Activated CD4-positive, alpha-beta T cell treated with anti-CD3 and anti-CD28 coated beads, Interleukin-2, amount 10 ng/mL, durations not matched to agents 7 days and 5 days (primary cell): ENCODE data around the gene NFIB. TPM values are rescaled to one million over a fixed set of nuclear protein-coding genes. Genes with fewer than 3 reads are reported as not detected.

Experiments used
- CTCF ChIA-PET: fragments of 350-600 bp; sonication (Branson Sonifier 250); formaldehyde crosslinking; loops from one replicate; lab custom pipeline; 2021; ENCODE audit warnings: antibody characterized with exemption; lab: Charles Lee
- POLR2A ChIA-PET: fragments of 350-600 bp; sonication (Branson Sonifier 250); formaldehyde crosslinking; loops from one replicate; lab custom pipeline; 2021; ENCODE audit warnings: antibody characterized with exemption; lab: Charles Lee
- DNase-seq: peaks from one replicate; pipeline ENCODE4 v3.0.0-alpha.2; 2020
- H3K27ac Mint-ChIP-seq: one replicate; pipeline ENCODE4 v1.8.0; 2021; ENCODE audit warnings: mild to moderate bottlenecking, moderate library complexity, mixed read lengths
- H3K27me3 Mint-ChIP-seq: one replicate; pipeline ENCODE4 v1.8.0; 2021; ENCODE audit warnings: mixed read lengths
- H3K36me3 Mint-ChIP-seq: one replicate; pipeline ENCODE4 v1.8.0; 2021; ENCODE audit warnings: low read depth, mixed read lengths
- H3K4me1 Mint-ChIP-seq: one replicate; pipeline ENCODE4 v1.8.0; 2021; ENCODE audit warnings: mixed read lengths
- H3K4me3 Mint-ChIP-seq: one replicate; pipeline ENCODE4 v1.8.0; 2021; ENCODE audit warnings: mild to moderate bottlenecking, moderate library complexity, mixed read lengths
- H3K9me3 Mint-ChIP-seq: one replicate; pipeline ENCODE4 v1.8.0; 2021; ENCODE audit warnings: mixed read lengths
- total RNA-seq, 2 experiments: library from RNA; stranded (reverse); gene quantifications; one replicate each; pipeline ENCODE4 v1.2.3, GENCODE V29; 2021

The NFIB gene
- total RNA-seq, 2 experiments from 2014 or later, result not detected

- Mint-ChIP-seq H3K27ac (no peak overlapping the region), H3K36me3 (no peaks in the 10 kb centered on the region), H3K4me1 (no peaks in the 10 kb centered on the region), H3K4me3 (no peak overlapping the region), H3K9me3 (no peaks in the 10 kb centered on the region), H3K27me3 (no peaks in the 10 kb centered on the region)
- ChIA-PET CTCF (no interaction called here), POLR2A (no interaction called here)
- no peak for DNase-seq
These were observed 103.5 kb downstream of the NFIB start for GRCh38 chr9:14210428-14210827.

GRCh38 chr9:14209399-14210345 is 104.3 kb downstream of the NFIB start:
- ChIA-PET POLR2A (no interaction called here), CTCF (no interaction called here)
- H3K4me1 Mint-ChIP-seq, result no peaks in the 10 kb centered on the region
- DNase-seq, result no peak
- H3K9me3 Mint-ChIP-seq, result no peaks in the 10 kb centered on the region
- no peaks in the 10 kb centered on the region for H3K36me3 Mint-ChIP-seq
- no peaks in the 10 kb centered on the region for H3K27me3 Mint-ChIP-seq
- H3K4me3 Mint-ChIP-seq, result no peak overlapping the region
- no peak overlapping the region for H3K27ac Mint-ChIP-seq

DNA sequence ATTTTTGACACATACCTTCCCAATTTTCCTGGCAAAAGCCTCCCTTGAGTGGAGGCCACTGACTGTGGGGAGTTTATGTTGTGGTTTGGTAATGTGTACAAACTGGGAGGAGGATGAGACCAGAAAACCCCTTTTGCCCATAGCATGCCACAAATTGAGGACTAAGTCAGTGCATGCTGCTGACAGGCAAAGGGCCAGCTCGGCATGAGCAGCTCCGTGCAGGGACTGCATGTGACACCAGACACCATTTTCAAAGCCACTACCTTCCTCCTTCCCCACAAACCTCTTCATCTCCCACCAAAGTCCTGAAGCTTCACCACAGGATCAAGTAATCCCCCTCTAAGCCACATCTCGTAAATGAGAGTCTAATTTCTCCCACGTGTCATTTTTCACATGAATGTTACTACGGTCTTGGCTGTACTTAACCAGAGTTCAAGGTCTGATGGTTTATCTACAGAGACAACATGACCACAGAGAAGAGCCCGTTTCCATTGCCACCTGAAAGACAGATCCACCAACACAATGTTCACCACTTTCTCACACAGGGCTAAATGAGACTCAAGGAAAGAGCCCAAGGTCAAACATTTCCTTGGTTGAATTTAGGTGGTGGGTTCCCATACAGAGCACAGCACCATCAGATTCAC is 106.5 kb downstream of the NFIB start:
- ChIA-PET POLR2A (no interaction called here), CTCF (no interaction called here)
- Mint-ChIP-seq H3K9me3 (no peaks in the 10 kb centered on the region), H3K4me3 (no peak overlapping the region), H3K27me3 (no peaks in the 10 kb centered on the region), H3K36me3 (no peaks in the 10 kb centered on the region), H3K4me1 (no peaks in the 10 kb centered on the region), H3K27ac (no peak overlapping the region)
- DNase-seq, result no peak

GRCh38 chr9:14205463-14205862 is 108.5 kb downstream of the NFIB start:
- no peaks in the 10 kb centered on the region for H3K27me3 Mint-ChIP-seq
- POLR2A ChIA-PET, result no interaction called here
- H3K27ac Mint-ChIP-seq, result no peak overlapping the region

GRCh38 chr9:14203356-14204056 is 110.4 kb downstream of the NFIB start:
- CTCF ChIA-PET, result no interaction called here
- H3K4me3 Mint-ChIP-seq, result no peak overlapping the region
- no peaks in the 10 kb centered on the region for H3K9me3 Mint-ChIP-seq
- POLR2A ChIA-PET, result no interaction called here
- no peak overlapping the region for H3K27ac Mint-ChIP-seq
- H3K4me1 Mint-ChIP-seq, result no peaks in the 10 kb centered on the region
- H3K27me3 Mint-ChIP-seq, result no peaks in the 10 kb centered on the region
- H3K36me3 Mint-ChIP-seq, result no peaks in the 10 kb centered on the region
- DNase-seq, result no peak

More at GRCh38 chr9:14205463-14205862, 108.5 kb downstream of the NFIB start:
- no peaks in the 10 kb centered on the region for H3K4me1 Mint-ChIP-seq
- no peaks in the 10 kb centered on the region for H3K9me3 Mint-ChIP-seq
- CTCF ChIA-PET, result no interaction called here
- no peaks in the 10 kb centered on the region for H3K36me3 Mint-ChIP-seq
- no peak overlapping the region for H3K4me3 Mint-ChIP-seq
- DNase-seq, result no peak

- DNase-seq, result no peak
- no peaks in the 10 kb centered on the region for H3K36me3 Mint-ChIP-seq
- no peaks in the 10 kb centered on the region for H3K4me1 Mint-ChIP-seq
- no peaks in the 10 kb centered on the region for H3K27me3 Mint-ChIP-seq
- H3K27ac Mint-ChIP-seq, result no peak overlapping the region
- CTCF ChIA-PET, result no interaction called here
- POLR2A ChIA-PET, result no interaction called here
- no peaks in the 10 kb centered on the region for H3K9me3 Mint-ChIP-seq
- no peak overlapping the region for H3K4me3 Mint-ChIP-seq
These were observed 115.0 kb downstream of the NFIB start for GRCh38 chr9:14198841-14199455.

- ChIA-PET POLR2A (no interaction called here), CTCF (interaction anchor here (1.1 kb wide), 1 partner anchor 156 kb away, joined by 3 read pairs; no protein-coding TSS in a partner anchor)
- Mint-ChIP-seq H3K4me1 (no peaks in the 10 kb centered on the region), H3K4me3 (no peak overlapping the region), H3K27me3 (no peaks in the 10 kb centered on the region), H3K36me3 (no peaks in the 10 kb centered on the region), H3K9me3 (no peaks in the 10 kb centered on the region), H3K27ac (no peak overlapping the region)
- DNase-seq, result no peak
These were observed 115.7 kb downstream of the NFIB start for GRCh38 chr9:14198047-14198840.

GRCh38 chr9:14197325-14197858 is 116.5 kb downstream of the NFIB start:
- no peak for DNase-seq
- CTCF ChIA-PET, result interaction anchor here (0.8 to 1.1 kb wide), 2 partner anchors 9 to 157 kb away, joined by 3 read pairs; no protein-coding TSS in a partner anchor

DNA sequence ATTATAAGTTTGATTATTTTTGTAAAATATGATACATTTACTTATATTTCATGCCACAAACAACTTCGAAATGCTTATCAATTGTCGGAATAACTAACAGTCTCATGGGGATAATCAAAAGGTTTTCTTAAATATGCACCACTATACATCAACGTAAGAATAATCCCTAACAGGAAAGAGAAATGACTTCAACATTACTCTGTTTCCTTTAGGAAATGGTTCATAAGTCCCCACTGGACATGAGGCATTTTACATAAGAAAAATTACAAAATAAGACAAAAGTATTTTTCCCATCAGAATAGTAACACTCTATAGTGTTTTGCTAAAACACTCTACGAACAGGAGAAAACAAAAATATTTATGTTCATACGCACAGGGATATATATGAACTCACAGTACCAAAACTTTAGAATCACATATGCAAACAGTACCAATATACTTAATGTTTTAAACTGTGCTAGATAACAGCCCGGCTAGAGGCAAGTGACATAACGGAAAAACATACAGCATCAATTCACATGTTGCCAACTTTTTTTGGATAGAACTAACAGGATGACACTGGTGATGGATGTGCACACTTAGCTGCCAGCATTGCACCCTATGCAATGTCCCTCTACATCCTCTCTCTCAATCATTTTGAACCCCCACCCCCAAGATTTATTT is 120.5 kb downstream of the NFIB start:
- Mint-ChIP-seq H3K36me3 (no peaks in the 10 kb centered on the region), H3K4me3 (no peak overlapping the region), H3K27me3 (no peaks in the 10 kb centered on the region), H3K4me1 (no peaks in the 10 kb centered on the region), H3K9me3 (no peaks in the 10 kb centered on the region), H3K27ac (no peak overlapping the region)
- ChIA-PET CTCF (no interaction called here), POLR2A (no interaction called here)
- DNase-seq, result no peak

More at GRCh38 chr9:14197325-14197858, 116.5 kb downstream of the NFIB start:
- Mint-ChIP-seq H3K27me3 (no peaks in the 10 kb centered on the region), H3K27ac (no peak overlapping the region), H3K4me3 (no peak overlapping the region), H3K9me3 (no peaks in the 10 kb centered on the region), H3K36me3 (no peaks in the 10 kb centered on the region), H3K4me1 (no peaks in the 10 kb centered on the region)
- POLR2A ChIA-PET, result no interaction called here

DNA sequence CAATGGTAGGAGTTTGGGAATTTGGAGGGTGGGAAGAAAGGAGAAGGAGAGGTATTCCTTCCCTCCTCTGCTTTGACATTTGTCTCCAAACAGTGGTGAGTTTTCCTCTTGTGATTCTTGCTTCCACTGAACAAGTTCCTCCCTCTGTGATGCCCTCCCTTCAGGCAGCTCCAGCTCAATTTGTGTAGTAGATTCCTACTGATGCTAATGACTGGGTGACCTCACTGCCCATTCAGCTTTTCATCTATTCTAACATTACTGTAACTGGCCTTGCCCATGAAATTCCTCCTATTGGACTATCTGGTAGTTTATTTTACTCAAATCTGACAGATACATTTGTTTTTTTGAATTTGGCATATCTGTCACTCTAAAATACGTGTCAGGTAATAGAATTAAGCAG is 121.4 kb downstream of the NFIB start:
- CTCF ChIA-PET, result no interaction called here
- H3K4me3 Mint-ChIP-seq, result no peak overlapping the region
- DNase-seq, result no peak
- H3K36me3 Mint-ChIP-seq, result no peaks in the 10 kb centered on the region
- no peak overlapping the region for H3K27ac Mint-ChIP-seq
- no peaks in the 10 kb centered on the region for H3K27me3 Mint-ChIP-seq
- H3K9me3 Mint-ChIP-seq, result no peaks in the 10 kb centered on the region
- POLR2A ChIA-PET, result no interaction called here
- no peaks in the 10 kb centered on the region for H3K4me1 Mint-ChIP-seq

- Mint-ChIP-seq H3K4me3 (no peak overlapping the region), H3K27ac (no peak overlapping the region), H3K9me3 (no peaks in the 10 kb centered on the region), H3K27me3 (no peaks in the 10 kb centered on the region), H3K4me1 (no peaks in the 10 kb centered on the region), H3K36me3 (no peaks in the 10 kb centered on the region)
- ChIA-PET CTCF (no interaction called here), POLR2A (no interaction called here)
- no peak for DNase-seq
These were observed 122.4 kb downstream of the NFIB start for GRCh38 chr9:14191512-14191911.
